Stimulated activated CD8-positive, alpha-beta memory T cell treated with anti-CD3 and anti-CD28 coated beads, Interleukin-4, amount 100 ng/mL, for 24 hours (primary cell): ENCODE results near the gene RPA1.
A peak's percentile ranks its signal among the peaks of the same experiment; 100 is the strongest.
"Not testable (repeated sequence)": the region's sequence is repeated elsewhere in the genome, so short reads cannot be mapped to it uniquely, and the experiment has no call there.

ENCODE experiments used
- DNase-seq: peaks from one replicate; pipeline ENCODE4 v3.0.0-alpha.2; 2020; ENCODE audit warnings: low read depth

The RPA1 gene

GRCh38 chr17:1829592-1830257 lies at the start of gene RPA1, which contains the start of gene SMYD4:
TSS of gene RPA1 (plus strand) at chr17:1830005. CDS start at chr17:1830094, 89 bp downstream.
TSS of gene SMYD4 (minus strand) at chr17:1829902. CDS start at chr17:1827994, 1,908 bp downstream.
- peak; percentile 86 for DNase-seq

DNA sequence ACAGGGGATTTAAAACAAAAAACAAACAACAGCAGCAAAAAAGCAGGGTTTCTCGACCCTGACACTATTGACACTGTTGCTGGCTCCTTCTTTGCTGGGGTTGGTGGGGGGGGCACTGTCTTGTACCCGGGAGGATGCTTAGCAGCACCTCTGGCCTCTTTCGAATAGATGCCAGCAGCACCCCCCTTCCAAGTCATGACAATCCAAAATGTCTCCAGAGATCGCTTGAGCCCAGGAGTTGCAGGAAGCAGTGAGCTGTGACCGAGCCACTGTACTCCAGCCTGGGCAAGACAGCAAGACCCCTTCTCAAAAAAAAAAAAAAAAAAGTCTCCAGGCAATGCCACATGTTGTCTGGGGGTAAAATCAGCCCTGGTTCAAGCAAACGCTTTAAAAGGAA lies 47.6 kb upstream of the RPA1 start:
- no peak for DNase-seq

DNA sequence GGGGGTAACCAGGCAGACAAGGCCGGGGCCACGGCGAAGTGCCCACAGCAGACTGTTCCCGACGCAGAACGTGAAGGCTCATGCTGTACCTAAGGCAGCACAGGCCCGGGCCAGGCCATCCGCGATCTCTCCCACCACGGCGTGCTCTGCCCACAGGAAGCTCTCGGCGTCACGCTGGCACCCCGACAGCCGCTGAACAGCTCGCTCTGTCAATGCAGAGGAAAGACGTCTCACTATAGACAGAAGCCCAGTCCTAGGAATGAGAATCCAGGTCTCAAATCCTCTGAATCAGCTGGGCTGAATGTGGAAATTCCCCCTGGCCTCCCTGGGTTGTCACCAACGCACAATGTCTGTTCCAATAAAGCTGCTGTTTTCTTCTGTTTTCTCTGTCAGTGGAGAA lies 46.5 kb upstream of the RPA1 start:
- DNase-seq = no peak

GRCh38 chr17:1783834-1784611 lies 45.8 kb upstream of the RPA1 start:
- DNase-seq = no peak

- DNase-seq = no peak
These were observed 43.9 kb upstream of the RPA1 start for GRCh38 chr17:1785930-1786329.

GRCh38 chr17:1786708-1787107 lies 43.1 kb upstream of the RPA1 start:
- DNase-seq = no peak

GRCh38 chr17:1787301-1787902 lies 42.4 kb upstream of the RPA1 start:
- no peak for DNase-seq

DNA sequence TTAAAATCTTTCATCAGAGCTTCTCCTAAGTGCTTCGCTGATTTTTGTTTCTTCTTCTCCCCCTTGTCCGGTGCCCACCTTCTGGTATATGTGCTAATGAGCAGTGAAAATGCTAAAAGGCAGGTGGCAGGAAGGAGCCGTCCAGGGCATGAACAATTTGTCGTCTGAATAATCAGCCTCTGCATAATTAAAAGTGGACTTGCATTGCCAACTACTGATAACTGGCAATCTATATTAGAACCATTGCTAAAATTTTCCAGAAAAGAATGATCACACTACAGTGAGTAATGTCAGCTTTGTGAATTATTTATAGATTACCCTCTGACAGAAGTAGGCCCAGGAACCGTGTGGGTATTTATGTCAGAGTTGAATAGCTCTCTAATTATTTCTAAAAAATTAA lies 39.9 kb upstream of the RPA1 start:
- DNase-seq = no peak

GRCh38 chr17:1792495-1793446 lies 37.0 kb upstream of the RPA1 start:
- no peak for DNase-seq

DNA sequence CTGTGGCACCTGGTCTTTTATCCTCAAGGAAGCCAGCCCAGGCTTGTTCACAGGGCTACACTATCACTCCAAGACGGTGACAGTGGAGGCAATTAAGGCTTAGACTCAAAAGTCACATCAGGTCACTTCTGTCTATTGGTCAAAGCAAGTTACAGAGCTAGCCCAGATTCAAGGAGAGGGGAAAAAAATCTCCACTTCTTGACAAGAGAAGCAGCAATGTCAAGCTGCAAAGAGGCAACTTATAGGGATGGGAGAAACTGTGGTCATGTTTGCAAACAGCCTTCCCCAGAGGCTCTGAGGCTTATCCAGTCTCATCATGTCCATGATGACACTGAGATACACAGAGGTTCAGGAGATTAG lies 36.4 kb upstream of the RPA1 start:
- no peak for DNase-seq

- DNase-seq = no peak
These were observed 33.0 kb upstream of the RPA1 start for GRCh38 chr17:1796800-1797199.

GRCh38 chr17:1797323-1797722 lies 32.5 kb upstream of the RPA1 start:
- no peak for DNase-seq

DNA sequence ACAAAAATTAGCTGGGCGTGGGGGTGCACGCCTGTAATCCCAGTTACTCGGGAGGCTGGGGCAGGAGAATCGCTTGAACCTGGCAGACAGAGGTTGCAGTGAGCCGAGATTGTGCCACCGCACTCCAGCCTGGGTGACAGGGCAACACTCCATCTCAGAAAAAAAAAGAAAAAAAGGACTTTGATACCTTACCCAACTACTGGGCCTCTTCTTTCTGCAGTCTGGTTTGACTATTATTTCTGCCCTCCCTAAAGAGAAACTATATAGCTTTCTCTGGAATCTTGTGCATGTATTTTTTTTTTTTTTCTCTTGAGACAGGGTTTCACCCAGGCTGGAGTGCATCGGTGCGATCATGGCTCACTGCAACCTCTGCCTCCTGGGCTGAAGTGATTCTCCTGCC lies 32.0 kb upstream of the RPA1 start:
- not testable (repeated sequence) for DNase-seq

DNA sequence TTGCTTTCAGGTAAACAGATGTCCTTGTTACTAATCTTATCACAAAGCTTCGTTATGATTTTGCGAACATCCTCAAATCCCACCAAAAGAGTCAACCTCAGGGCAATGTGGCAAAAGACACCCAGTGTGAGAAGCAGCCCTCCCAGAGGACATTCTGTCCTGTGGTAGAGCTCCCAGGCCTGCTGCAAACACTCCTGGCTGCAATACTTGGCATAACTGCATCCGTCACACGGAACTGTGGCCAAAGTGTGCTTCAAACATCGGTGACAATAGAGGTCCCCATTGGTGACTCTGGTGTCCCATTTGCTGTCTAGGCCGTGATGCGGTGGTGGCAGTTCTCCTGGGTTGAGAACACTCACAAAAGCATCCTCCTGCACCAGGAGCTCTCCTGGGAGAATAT lies 29.6 kb upstream of the RPA1 start:
- DNase-seq = no peak

GRCh38 chr17:1800712-1801111 lies 29.1 kb upstream of the RPA1 start:
- no peak for DNase-seq

DNA sequence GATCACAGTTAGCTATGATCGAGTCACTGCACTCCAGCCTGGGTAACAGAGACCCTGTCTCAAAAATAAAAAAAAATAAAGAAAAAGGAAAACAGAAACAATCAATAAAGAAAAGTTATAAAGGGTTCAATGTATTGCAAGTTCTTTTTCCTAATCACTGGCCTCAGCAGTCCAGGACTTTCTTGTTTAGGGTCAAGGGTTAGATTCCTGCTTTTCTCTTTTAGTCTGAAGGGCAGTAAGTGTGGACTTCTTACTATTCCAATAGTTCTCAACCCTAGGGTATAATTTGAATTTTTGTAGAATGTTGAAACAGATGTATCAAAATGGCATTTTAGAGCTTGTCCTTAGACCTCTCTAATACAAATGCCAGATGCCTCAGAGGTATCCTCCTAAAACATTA lies 27.4 kb upstream of the RPA1 start:
- DNase-seq = no peak

DNA sequence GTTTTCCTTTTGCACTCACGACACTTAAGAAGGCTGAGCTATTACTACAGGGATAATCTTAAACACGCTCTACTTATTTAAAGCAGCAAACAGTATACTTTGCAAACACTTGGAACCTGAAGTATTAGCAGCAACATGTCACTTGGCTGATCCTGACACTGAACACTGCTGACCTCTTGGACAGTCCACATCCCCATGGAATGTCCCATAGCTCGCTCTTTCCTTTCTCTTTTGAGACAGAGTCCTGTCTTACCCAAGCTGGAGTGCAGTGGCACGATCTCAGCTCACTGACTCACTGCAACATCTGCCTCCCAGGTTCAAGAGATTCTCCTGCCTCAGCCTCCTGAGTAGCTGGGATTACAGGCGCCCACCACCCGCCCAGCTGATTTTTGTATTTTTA lies 26.5 kb upstream of the RPA1 start:
- DNase-seq = no peak

DNA sequence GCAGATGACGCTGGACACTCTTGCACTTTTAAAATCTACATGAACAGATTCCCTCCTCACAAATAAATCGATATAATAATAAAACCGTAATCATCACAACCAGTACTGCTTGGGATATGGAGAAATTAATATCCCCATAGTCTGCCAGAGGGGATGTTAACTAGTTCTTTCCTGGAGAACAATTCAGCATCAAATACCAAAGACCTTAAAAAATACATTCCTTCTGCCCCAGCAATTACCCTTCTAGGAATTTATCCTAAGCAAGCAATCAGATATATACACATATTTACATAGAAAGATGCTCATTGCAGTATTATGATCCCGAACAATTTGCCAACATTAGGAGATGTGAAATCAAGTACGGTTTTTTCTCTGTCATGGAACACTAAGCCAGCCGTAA lies 21.9 kb upstream of the RPA1 start:
- DNase-seq = no peak

DNA sequence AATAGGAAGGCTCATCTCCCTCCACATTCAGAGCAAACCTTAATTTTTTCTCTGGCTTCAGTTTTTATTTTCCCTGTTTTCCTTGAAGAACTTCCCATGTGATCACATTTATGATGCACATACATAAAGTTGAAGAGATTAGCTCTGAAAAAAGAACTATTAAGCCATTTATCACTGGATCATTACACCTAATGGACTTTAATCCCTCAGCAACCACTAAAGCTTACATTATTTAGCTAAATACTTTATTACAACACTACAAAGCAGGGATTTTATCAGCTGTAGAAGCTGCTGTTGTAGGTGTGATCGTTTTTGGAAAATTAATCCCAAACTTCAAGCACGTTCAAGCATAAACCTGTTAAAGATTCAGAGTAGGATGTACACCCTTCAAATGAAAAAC lies 21.2 kb upstream of the RPA1 start:
- no peak for DNase-seq

DNA sequence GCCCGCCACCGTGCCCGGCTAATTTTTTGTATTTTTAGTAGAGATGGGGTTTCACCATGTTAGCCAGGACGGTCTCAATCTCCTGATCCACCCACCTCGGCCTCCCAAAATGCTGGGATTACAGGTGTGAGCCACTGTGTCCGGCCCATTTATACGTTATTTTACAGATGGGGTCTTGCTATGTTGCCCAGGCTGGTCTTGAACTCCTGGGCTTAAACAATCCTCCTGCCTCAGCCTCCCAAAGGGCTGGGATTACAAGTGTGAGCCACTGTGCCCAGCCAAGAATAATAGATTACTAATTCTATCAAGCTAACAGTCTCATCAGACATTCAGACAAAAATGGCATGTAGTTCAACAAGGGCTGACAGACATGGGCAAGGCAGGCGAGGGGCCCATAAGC lies 20.0 kb upstream of the RPA1 start:
- DNase-seq = not testable (repeated sequence)

DNA sequence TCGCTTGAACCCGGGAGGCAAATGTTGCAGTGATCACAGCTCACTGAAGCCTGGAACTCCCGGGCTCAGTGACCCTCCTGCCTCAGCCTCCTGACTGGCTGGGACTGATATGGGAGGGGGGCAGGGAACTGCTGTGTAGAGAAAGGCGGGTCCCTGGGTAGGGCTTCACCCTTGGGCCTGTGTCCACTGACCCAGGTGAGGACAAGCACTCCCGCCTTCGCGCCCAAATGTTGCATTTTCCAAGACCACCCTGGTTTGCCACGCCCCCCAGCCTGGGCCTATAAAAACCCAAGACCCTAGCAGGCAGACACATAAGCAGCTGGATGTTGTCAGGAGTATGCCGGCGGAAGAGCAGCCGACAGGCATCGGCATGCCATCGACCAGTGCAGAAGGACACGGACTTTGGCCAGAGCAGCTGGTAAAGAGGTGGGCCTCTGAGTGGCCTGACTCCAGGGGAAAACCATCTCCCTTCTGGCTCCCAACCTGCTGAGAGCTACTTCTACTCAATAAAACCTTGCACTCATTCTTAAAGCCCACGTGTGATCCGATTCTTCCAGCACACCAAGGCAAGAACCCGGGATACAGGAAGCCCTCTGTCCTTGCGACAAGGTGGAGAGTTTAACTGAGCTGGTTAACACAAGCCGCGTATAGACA lies 19.2 kb upstream of the RPA1 start:
- no peak for DNase-seq

DNA sequence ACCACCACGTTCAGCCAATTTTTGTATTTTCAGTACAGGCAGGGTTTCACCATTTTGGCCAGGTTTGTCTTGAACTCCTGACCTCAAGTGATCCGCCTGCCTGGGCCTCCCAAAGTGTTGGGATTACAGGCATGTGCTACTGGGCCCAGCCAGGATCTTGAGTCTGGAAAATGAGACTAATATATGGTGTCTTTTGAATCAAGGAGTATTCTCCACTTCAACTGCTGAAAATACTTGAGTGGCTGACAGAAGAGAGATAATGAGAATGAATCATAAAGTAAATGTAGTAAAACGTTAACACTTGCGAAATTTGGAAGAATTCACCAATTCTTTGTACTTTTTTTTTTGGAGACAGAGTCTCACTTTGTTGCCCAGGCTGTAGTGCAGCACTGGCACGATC lies 16.7 kb upstream of the RPA1 start:
- DNase-seq = no peak
